HCT116 (cell line): ENCODE data around the gene TMPRSS13.

ENCODE experiments used
- ATF3 ChIP-seq: IDR thresholded peaks from 2 replicates; pipeline ENCODE4 v1.6.1; 2012
- CTCF ChIP-seq, 3 experiments: fragments of 200-600 bp in 1 of 3; sonication (generic) in 1 of 3; IDR thresholded peaks in 2 of 3; conservative IDR thresholded peaks in 1 of 3; 2 replicates each; pipeline ENCODE4 v1.5.1; 2012 to 2017; ENCODE audit warnings: low read depth in 2 of 3, low read length in 2 of 3, antibody characterized with exemption in 1 of 3, borderline replicate concordance in 1 of 3, control low read depth in 1 of 3, mild to moderate bottlenecking in 1 of 3, mixed read lengths in 1 of 3, mixed run types in 1 of 3, moderate library complexity in 1 of 3; ENCODE audit not compliant: insufficient read depth in 1 of 3
- EGR1 ChIP-seq: IDR thresholded peaks from 2 replicates; pipeline ENCODE4 v1.6.1; 2012; ENCODE audit warnings: low read depth
- ELF1 ChIP-seq: IDR thresholded peaks from 2 replicates; pipeline ENCODE4 v1.6.1; 2012; ENCODE audit warnings: low read depth, borderline replicate concordance
- EZH2 ChIP-seq: fragments of 200-600 bp; sonication (generic); IDR thresholded peaks from 2 replicates; pipeline ENCODE4 v1.6.1; 2017; ENCODE audit warnings: antibody characterized with exemption, mixed run types
- TCF7L2 ChIP-seq: IDR thresholded peaks from 2 replicates; pipeline ENCODE4 v1.7.0; 2011; ENCODE audit warnings: borderline replicate concordance, inconsistent platforms; ENCODE audit not compliant: insufficient read depth, insufficient read length; ENCODE audit errors: extremely low read depth

- TF ChIP-seq CTCF (IDR thresholded peaks at IDR 0.05 in 2 of 3, conservative IDR thresholded peaks at IDR 0.05 in 1 of 3; ENCODE audit: borderline replicate concordance in 1 of 3, insufficient read depth in 1 of 3, low read depth in 2 of 3, low read length in 2 of 3) (no peak), EZH2 (no peak), ATF3 (no peak), EGR1 (no peak), TCF7L2 (no peak), ELF1 (no peak)
These were observed 43.4 kb downstream of the TMPRSS13 start for GRCh38 chr11:117885777-117886176.
